Cardiac fibroblast (primary cell): ENCODE results near the gene MPIG6B.

ENCODE experiments used
- DNase-seq, 2 donors: peaks; one replicate each; pipeline versions ENCODE4 v3.0.0 to v3.0.0-alpha.2; 2010; ENCODE audit warnings: low read depth in 2 of 2
- H3K4me3 ChIP-seq, 2 donors: replicated peaks in 1 of 2; 1 replicate in 1 of 2; 2 replicates in 1 of 2; pipeline ENCODE4 v1.5.1; 2011; ENCODE audit warnings: low read depth in 2 of 2, low read length in 2 of 2, mild to moderate bottlenecking in 2 of 2, moderate library complexity in 1 of 2
- CTCF ChIP-seq: IDR thresholded peaks from one replicate; pipeline ENCODE4 v1.5.1; 2011; ENCODE audit warnings: low read depth, mild to moderate bottlenecking, low read length, inconsistent platforms

The MPIG6B gene

GRCh38 chr6:31715022-31715958 lies 7.9 kb upstream of the MPIG6B start, which contains the start of gene LY6G6D:
Gene LY6G6D, plus strand, starts transcription at chr6:31715348. Its CDS starts 8 bp downstream, at chr6:31715356.
- TF ChIP-seq CTCF, result no peak
- no peak within 1 kb of the TSS for H3K4me3 ChIP-seq
- no peak for DNase-seq

GRCh38 chr6:31717499-31718222 lies 5.5 kb upstream of the MPIG6B start:
- DNase-seq, result no peak
- H3K4me3 ChIP-seq, result no peak overlapping the region
- TF ChIP-seq CTCF, result no peak

- TF ChIP-seq CTCF, result no peak
- no peak overlapping the region for H3K4me3 ChIP-seq
- no peak for DNase-seq
Measured at GRCh38 chr6:31718265-31718664, 4.9 kb upstream of the MPIG6B start.

GRCh38 chr6:31719001-31719400 lies 4.2 kb upstream of the MPIG6B start:
- no peak for DNase-seq
- TF ChIP-seq CTCF, result no peak
- no peak overlapping the region for H3K4me3 ChIP-seq

- no peak overlapping the region for H3K4me3 ChIP-seq
- DNase-seq, result no peak
- no peak for TF ChIP-seq CTCF
Measured at GRCh38 chr6:31720196-31720770, 2.9 kb upstream of the MPIG6B start.

GRCh38 chr6:31721351-31722020 lies 1.7 kb upstream of the MPIG6B start, which contains the start of gene LY6G6C:
Gene LY6G6C, minus strand, starts transcription at chr6:31721746. Its CDS starts 67 bp downstream, at chr6:31721679.
- no peak within 1 kb of the TSS for H3K4me3 ChIP-seq
- TF ChIP-seq CTCF, result no peak
- no peak for DNase-seq
